ENCODE results near the gene FCN1. TPM values are rescaled to one million over a fixed set of nuclear protein-coding genes. Genes with fewer than 3 reads are reported as not detected.

Gene FCN1
- total and polyA plus RNA-seq, 9 of the 15 experiments (the other 6 are each of a cell fraction or from before 2014, with no cell fraction given), result not detected

GRCh38 chr9:134950386-134951210, 32.9 kb upstream of the FCN1 start (continued):
- TF ChIP-seq ZNF407 (IDR thresholded peaks at IDR 0.05; ENCODE audit: low read depth), result no peak
- TF ChIP-seq TRIM24 (IDR thresholded peaks at IDR 0.05), result no peak
- TF ChIP-seq CBX5 (IDR thresholded peaks at IDR 0.05; ENCODE audit: borderline replicate concordance, low read depth), result no peak
